HepG2 (cell line): ENCODE measurements around the gene MBNL3. TPM values are rescaled to one million over a fixed set of nuclear protein-coding genes. Genes with fewer than 3 reads are reported as not detected.

Experiments used
- BHLHE40 ChIP-seq: IDR thresholded peaks from 2 replicates; pipeline ENCODE4 v1.6.1; 2011; ENCODE audit warnings: low read length, improper control_type of control experiment
- CBX1 ChIP-seq: IDR thresholded peaks from one replicate; pipeline ENCODE4 v1.6.1; 2016; ENCODE audit warnings: antibody characterized with exemption, low read depth
- CEBPB ChIP-seq: IDR thresholded peaks from 2 replicates; pipeline ENCODE4 v1.6.1; 2011; ENCODE audit warnings: low read depth, low read length, improper control_type of control experiment, borderline replicate concordance
- CHD2 ChIP-seq: IDR thresholded peaks from 2 replicates; pipeline ENCODE4 v1.6.1; 2011; ENCODE audit warnings: low read depth, low read length, improper control_type of control experiment
- CHD4 ChIP-seq: fragments of 200-600 bp; sonication (generic); IDR thresholded peaks from 2 replicates; pipeline ENCODE4 v1.7.0; 2017; ENCODE audit warnings: mild to moderate bottlenecking, low read length, borderline replicate concordance
- CREB1 ChIP-seq, 2 experiments: fragments of 450-650 bp in 1 of 2; IDR thresholded peaks; 2 replicates each; pipeline ENCODE4 v1.6.1; 2016 to 2017; ENCODE audit warnings: control low read depth in 1 of 2, mild to moderate bottlenecking in 1 of 2, missing compliant biosample characterization in 1 of 2, missing genetic modification characterization in 1 of 2
- DMAP1 ChIP-seq: IDR thresholded peaks from 2 replicates; pipeline ENCODE4 v1.6.1; 2016
- HMG20A ChIP-seq: IDR thresholded peaks from 2 replicates; pipeline ENCODE4 v1.6.1; 2016; ENCODE audit warnings: borderline replicate concordance
- NPAS2 ChIP-seq: sonication (generic); formaldehyde crosslinking; IDR thresholded peaks from 2 replicates; pipeline ENCODE4 v1.8.0; 2022; ENCODE audit warnings: mild to moderate bottlenecking, missing genetic modification reagents, borderline replicate concordance
- POLR2G ChIP-seq: fragments of 200-400 bp; formaldehyde crosslinking; IDR thresholded peaks from 2 replicates; pipeline ENCODE4 v1.6.1; 2018; ENCODE audit warnings: mild to moderate bottlenecking, low read depth, low read length, moderate library complexity
- PRPF4 ChIP-seq: fragments of 200-400 bp; formaldehyde crosslinking; IDR thresholded peaks from 2 replicates; pipeline ENCODE4 v1.6.1; 2016; ENCODE audit warnings: low read length, low read depth; ENCODE audit not compliant: poor library complexity, severe bottlenecking
- RFXANK ChIP-seq: IDR thresholded peaks from 2 replicates; pipeline ENCODE4 v1.6.1; 2016
- SRSF1 ChIP-seq: fragments of 200-400 bp; formaldehyde crosslinking; optimal IDR thresholded peaks from 2 replicates; pipeline ENCODE3; 2017; ENCODE audit warnings: mild to moderate bottlenecking, low read depth, low read length, moderate library complexity
- TEAD2 ChIP-seq: sonication (generic); formaldehyde crosslinking; IDR thresholded peaks from 2 replicates; pipeline ENCODE4 v1.9.0; 2021; ENCODE audit warnings: missing genetic modification reagents
- ZBTB38 ChIP-seq: sonication (generic); formaldehyde crosslinking; IDR thresholded peaks from 2 replicates; pipeline ENCODE4 v1.5.1; 2020; ENCODE audit warnings: mild to moderate bottlenecking, missing genetic modification reagents
- ZBTB42 ChIP-seq: sonication (generic); formaldehyde crosslinking; IDR thresholded peaks from 2 replicates; pipeline ENCODE4 v1.5.0; 2020; ENCODE audit warnings: mild to moderate bottlenecking, missing genetic modification reagents
- ZFX ChIP-seq: sonication (generic); formaldehyde crosslinking; IDR thresholded peaks from 2 replicates; pipeline ENCODE4 v1.4.0; 2020; ENCODE audit warnings: mild to moderate bottlenecking, low read depth, missing genetic modification reagents, moderate library complexity
- ZNF530 ChIP-seq: sonication (generic); formaldehyde crosslinking; IDR thresholded peaks from 2 replicates; pipeline ENCODE4 v1.5.0; 2020; ENCODE audit warnings: low read depth, mild to moderate bottlenecking, missing genetic modification reagents
- ZNF619 ChIP-seq: sonication (generic); formaldehyde crosslinking; IDR thresholded peaks from 2 replicates; pipeline ENCODE4 v1.4.0; 2020; ENCODE audit warnings: mild to moderate bottlenecking, missing genetic modification reagents
- ZNF83 ChIP-seq: sonication (generic); formaldehyde crosslinking; IDR thresholded peaks from 2 replicates; pipeline ENCODE4 v1.4.0; 2020; ENCODE audit warnings: missing genetic modification reagents, mild to moderate bottlenecking, borderline replicate concordance
- ZSCAN20 ChIP-seq: sonication (generic); formaldehyde crosslinking; IDR thresholded peaks from 2 replicates; pipeline ENCODE4 v1.4.0; 2020; ENCODE audit warnings: missing genetic modification reagents, mild to moderate bottlenecking, borderline replicate concordance
- ZSCAN22 ChIP-seq: sonication (generic); formaldehyde crosslinking; IDR thresholded peaks from 2 replicates; pipeline ENCODE4 v1.4.0; 2020; ENCODE audit warnings: mild to moderate bottlenecking, missing genetic modification reagents
- polyA plus RNA-seq, 8 experiments: library from polyadenylated mRNA; depleted of rRNA in 3 of 8; stranded (reverse) in 7 of 8; unstranded in 1 of 8; fragments of >200 nt; fragmentation: Illumina TruSeq in 4 of 8; extraction: Trizol in 4 of 8; gene quantifications; 2 replicates each; pipeline versions ENCODE4 v1.2.1 to v1.2.3, GENCODE V29; 2011 to 2016; ENCODE audit warnings: low read depth in 4 of 8, missing spikeins in 1 of 8, mixed read lengths in 1 of 8; ENCODE audit not compliant: insufficient read depth in 1 of 8
- total RNA-seq, 5 experiments: library from RNA; depleted of rRNA; stranded (reverse); fragments of >200 nt; fragmentation: Illumina TruSeq; extraction: Trizol; gene quantifications; 2 replicates each; pipeline ENCODE4 v1.2.3, GENCODE V29; 2016; ENCODE audit warnings: low read depth in 1 of 5
- TF ChIP-seq, protein P1 (sequence below): sonication (generic); formaldehyde crosslinking; IDR thresholded peaks from 2 replicates; pipeline ENCODE4 v1.5.0; 2020; ENCODE audit warnings: missing genetic modification reagents
- TF ChIP-seq, protein P2 (sequence below): sonication (generic); formaldehyde crosslinking; conservative IDR thresholded peaks from 2 replicates; pipeline ENCODE4 v1.8.1; 2023; ENCODE audit warnings: missing genetic modification reagents
- TF ChIP-seq, protein P3 (sequence below): sonication (generic); formaldehyde crosslinking; IDR thresholded peaks from 2 replicates; pipeline ENCODE4 v1.4.0; 2020; ENCODE audit warnings: missing genetic modification reagents, borderline replicate concordance
- TF ChIP-seq, protein P4 (sequence below): sonication (generic); formaldehyde crosslinking; IDR thresholded peaks from 2 replicates; pipeline ENCODE4 v1.5.1; 2020; ENCODE audit warnings: mild to moderate bottlenecking, missing genetic modification reagents, borderline replicate concordance

MBNL3 gene
- total and polyA plus RNA-seq, 2 of the 13 experiments (the other 11 are each of a cell fraction or from before 2014, with no cell fraction given), result 155 to 257 TPM

DNA sequence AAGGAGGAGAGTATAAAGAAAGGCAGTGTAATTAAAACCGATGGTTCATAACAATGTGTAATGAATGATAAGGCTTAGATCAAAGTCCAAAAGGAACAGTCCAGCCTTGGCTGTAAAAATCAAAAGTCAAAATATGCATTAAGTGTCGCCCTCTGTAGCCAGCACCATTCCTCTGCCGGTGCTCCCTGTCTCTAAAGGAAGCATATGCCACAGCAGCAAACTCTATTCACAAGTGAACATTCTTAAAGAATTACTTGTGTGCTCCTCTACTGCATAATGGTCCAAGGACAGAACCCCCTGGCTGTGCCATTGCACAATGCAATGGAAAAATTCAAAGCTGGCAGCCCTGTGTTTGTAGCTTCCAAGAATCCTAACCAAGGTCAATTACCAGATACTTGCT, 16.3 kb upstream of the MBNL3 start (continued):
- TF ChIP-seq, protein P1, sequence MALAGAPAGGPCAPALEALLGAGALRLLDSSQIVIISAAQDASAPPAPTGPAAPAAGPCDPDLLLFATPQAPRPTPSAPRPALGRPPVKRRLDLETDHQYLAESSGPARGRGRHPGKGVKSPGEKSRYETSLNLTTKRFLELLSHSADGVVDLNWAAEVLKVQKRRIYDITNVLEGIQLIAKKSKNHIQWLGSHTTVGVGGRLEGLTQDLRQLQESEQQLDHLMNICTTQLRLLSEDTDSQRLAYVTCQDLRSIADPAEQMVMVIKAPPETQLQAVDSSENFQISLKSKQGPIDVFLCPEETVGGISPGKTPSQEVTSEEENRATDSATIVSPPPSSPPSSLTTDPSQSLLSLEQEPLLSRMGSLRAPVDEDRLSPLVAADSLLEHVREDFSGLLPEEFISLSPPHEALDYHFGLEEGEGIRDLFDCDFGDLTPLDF, result no peak
- TF ChIP-seq CBX1 (no peak), RFXANK (CRISPR knock-in tag) (no peak), CHD4 (no peak), TEAD2 (no peak), PRPF4 (no peak), ZSCAN22 (CRISPR knock-in tag) (no peak), ZSCAN20 (CRISPR knock-in tag) (no peak), SRSF1 (no peak), CHD2 (no peak), ZBTB38 (CRISPR knock-in tag) (no peak), ZNF619 (CRISPR knock-in tag) (no peak), CEBPB (peak; percentile 83), NPAS2 (no peak), POLR2G (no peak), DMAP1 (CRISPR knock-in tag) (peak; percentile 38; the same call in 1 of the 2 replicates), ZNF530 (no peak), ZBTB42 (CRISPR knock-in tag) (no peak), ZNF83 (no peak), BHLHE40 (no peak), HMG20A (CRISPR knock-in tag) (0 out of 2 replicates have a peak, but pooled peaks have one; percentile 21), CREB1 (IDR thresholded peaks at IDR 0.05) (no peak), CREB1 (CRISPR knock-in tag; IDR thresholded peaks at IDR 0.05) (no peak), ZFX (CRISPR knock-in tag) (no peak)
- TF ChIP-seq, protein P2, sequence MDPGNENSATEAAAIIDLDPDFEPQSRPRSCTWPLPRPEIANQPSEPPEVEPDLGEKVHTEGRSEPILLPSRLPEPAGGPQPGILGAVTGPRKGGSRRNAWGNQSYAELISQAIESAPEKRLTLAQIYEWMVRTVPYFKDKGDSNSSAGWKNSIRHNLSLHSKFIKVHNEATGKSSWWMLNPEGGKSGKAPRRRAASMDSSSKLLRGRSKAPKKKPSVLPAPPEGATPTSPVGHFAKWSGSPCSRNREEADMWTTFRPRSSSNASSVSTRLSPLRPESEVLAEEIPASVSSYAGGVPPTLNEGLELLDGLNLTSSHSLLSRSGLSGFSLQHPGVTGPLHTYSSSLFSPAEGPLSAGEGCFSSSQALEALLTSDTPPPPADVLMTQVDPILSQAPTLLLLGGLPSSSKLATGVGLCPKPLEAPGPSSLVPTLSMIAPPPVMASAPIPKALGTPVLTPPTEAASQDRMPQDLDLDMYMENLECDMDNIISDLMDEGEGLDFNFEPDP (CRISPR knock-in tag), result no peak
- TF ChIP-seq, protein P3, sequence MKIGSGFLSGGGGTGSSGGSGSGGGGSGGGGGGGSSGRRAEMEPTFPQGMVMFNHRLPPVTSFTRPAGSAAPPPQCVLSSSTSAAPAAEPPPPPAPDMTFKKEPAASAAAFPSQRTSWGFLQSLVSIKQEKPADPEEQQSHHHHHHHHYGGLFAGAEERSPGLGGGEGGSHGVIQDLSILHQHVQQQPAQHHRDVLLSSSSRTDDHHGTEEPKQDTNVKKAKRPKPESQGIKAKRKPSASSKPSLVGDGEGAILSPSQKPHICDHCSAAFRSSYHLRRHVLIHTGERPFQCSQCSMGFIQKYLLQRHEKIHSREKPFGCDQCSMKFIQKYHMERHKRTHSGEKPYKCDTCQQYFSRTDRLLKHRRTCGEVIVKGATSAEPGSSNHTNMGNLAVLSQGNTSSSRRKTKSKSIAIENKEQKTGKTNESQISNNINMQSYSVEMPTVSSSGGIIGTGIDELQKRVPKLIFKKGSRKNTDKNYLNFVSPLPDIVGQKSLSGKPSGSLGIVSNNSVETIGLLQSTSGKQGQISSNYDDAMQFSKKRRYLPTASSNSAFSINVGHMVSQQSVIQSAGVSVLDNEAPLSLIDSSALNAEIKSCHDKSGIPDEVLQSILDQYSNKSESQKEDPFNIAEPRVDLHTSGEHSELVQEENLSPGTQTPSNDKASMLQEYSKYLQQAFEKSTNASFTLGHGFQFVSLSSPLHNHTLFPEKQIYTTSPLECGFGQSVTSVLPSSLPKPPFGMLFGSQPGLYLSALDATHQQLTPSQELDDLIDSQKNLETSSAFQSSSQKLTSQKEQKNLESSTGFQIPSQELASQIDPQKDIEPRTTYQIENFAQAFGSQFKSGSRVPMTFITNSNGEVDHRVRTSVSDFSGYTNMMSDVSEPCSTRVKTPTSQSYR (CRISPR knock-in tag), result no peak
- TF ChIP-seq, protein P4, sequence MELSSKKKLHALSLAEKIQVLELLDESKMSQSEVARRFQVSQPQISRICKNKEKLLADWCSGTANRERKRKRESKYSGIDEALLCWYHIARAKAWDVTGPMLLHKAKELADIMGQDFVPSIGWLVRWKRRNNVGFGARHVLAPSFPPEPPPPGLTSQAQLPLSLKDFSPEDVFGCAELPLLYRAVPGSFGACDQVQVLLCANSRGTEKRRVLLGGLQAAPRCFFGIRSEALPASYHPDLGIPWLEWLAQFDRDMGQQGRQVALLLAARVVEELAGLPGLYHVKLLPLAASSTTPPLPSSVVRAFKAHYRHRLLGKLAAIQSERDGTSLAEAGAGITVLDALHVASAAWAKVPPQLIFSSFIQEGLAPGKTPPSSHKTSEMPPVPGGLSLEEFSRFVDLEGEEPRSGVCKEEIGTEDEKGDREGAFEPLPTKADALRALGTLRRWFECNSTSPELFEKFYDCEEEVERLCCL (CRISPR knock-in tag), result no peak
